Measurements from ENCODE around the gene FUS. TPM values are rescaled to one million over a fixed set of nuclear protein-coding genes. Genes with fewer than 3 reads are reported as not detected.

FUS gene
- total RNA-seq, 1 experiment from 2014 or later = 522 TPM

GRCh38 chr16:31148896-31149295, 31.0 kb upstream of the FUS start (continued):
- TF ChIP-seq ZBTB33 (IDR thresholded peaks at IDR 0.05; ENCODE audit: extremely low read depth, insufficient replicate concordance, low read length) (no peak), MAX (IDR thresholded peaks at IDR 0.05) (no peak), POLR2AphosphoS5 (IDR thresholded peaks at IDR 0.05; ENCODE audit: low read depth, low read length) (no peak)

- DNase-seq (ENCODE audit: low read depth, low spot score) (no peak), ATAC-seq (no peak)
- no peaks in the 10 kb centered on the region for H3K27me3 ChIP-seq (ENCODE audit: insufficient read depth, low read length)
- no peak overlapping the region for H3K4me2 ChIP-seq (ENCODE audit: low read length)
- CTCF ChIA-PET = no interaction called here
- intact Hi-C loops (cut with micrococcal nuclease) = no loop called here
- no peak overlapping the region for H3K9ac ChIP-seq (ENCODE audit: low read length)
- POLR2A ChIA-PET = interaction anchor here (0.7 kb wide), 1 partner anchor 32 kb away, joined by 3 read pairs; the partner anchor contains the start of gene KAT8
- TF ChIP-seq EGR1 (IDR thresholded peaks at IDR 0.05; ENCODE audit: low read depth) = no peak
- TF ChIP-seq REST (IDR thresholded peaks at IDR 0.05; ENCODE audit: low read depth) = no peak
- TF ChIP-seq YY1 (IDR thresholded peaks at IDR 0.05; ENCODE audit: extremely low read depth, insufficient replicate concordance, low read depth, low read length) = no peak
- TF ChIP-seq EZH2 (IDR thresholded peaks at IDR 0.05) = no peak
- no peak for TF ChIP-seq SP1 (IDR thresholded peaks at IDR 0.05; ENCODE audit: low read depth)
- TF ChIP-seq CBX3 (IDR thresholded peaks at IDR 0.05; ENCODE audit: low read depth) = no peak
- no peak for TF ChIP-seq FOSL1 (IDR thresholded peaks at IDR 0.05; ENCODE audit: low read depth)
- no peak for TF ChIP-seq RAD21 (IDR thresholded peaks at IDR 0.05; ENCODE audit: low read depth)
- no peak for TF ChIP-seq EZH2phosphoT487 (IDR thresholded peaks at IDR 0.05; ENCODE audit: borderline replicate concordance)
- TF ChIP-seq JUND (IDR thresholded peaks at IDR 0.05) = no peak
- no peak for TF ChIP-seq ZNF274 (IDR thresholded peaks at IDR 0.05; ENCODE audit: low read depth, low read length)
- TF ChIP-seq MAX (IDR thresholded peaks at IDR 0.05) = no peak
- no peak for TF ChIP-seq ATF3 (IDR thresholded peaks at IDR 0.05)
- no peak for TF ChIP-seq ELF1 (IDR thresholded peaks at IDR 0.05; ENCODE audit: borderline replicate concordance, low read depth)
- no peak for TF ChIP-seq ZFX (IDR thresholded peaks at IDR 0.05)
- no peak for TF ChIP-seq SIN3A (IDR thresholded peaks at IDR 0.05; ENCODE audit: low read depth)
- TF ChIP-seq CEBPB (IDR thresholded peaks at IDR 0.05; ENCODE audit: low read depth) = no peak
- no peak for TF ChIP-seq ZBTB33 (IDR thresholded peaks at IDR 0.05; ENCODE audit: extremely low read depth, insufficient replicate concordance, low read length)
- H3K9me2 ChIP-seq (ENCODE audit: insufficient read depth) = no peaks in the 10 kb centered on the region
- H3K36me3 ChIP-seq (ENCODE audit: control insufficient read depth in 1 of 2, insufficient read depth in 2 of 2, low read length in 2 of 2) = no peaks in the 10 kb centered on the region
- H3K4me1 ChIP-seq (ENCODE audit: control insufficient read depth in 1 of 2, insufficient read depth in 2 of 2, low read length in 2 of 2) = peaks cover 14 to 29% of the 10 kb centered on the region in 2 experiments; a peak in 3 of 4 replicates
- H3K4me3 ChIP-seq (replicated peaks in 1 of 2; ENCODE audit: low read depth in 1 of 2, low read length in 2 of 2) = no peak overlapping the region
- no peaks in the 10 kb centered on the region for H4K20me1 ChIP-seq (ENCODE audit: insufficient read depth)
- RAD21 ChIA-PET (ENCODE audit: low non-redundant PET in 1 of 2, low total read pairs in 2 of 2, uncharacterized antibody in 2 of 2, unreplicated experiment in 2 of 2) = no interaction called here
- no peak overlapping the region for H2AFZ ChIP-seq (ENCODE audit: low read depth, low read length, poor library complexity, severe bottlenecking)
- H3K79me2 ChIP-seq (ENCODE audit: insufficient read depth, low read length) = no peaks in the 10 kb centered on the region
- no peak overlapping the region for H3K27ac ChIP-seq (ENCODE audit: low read depth, low read length)
- H3K9me3 ChIP-seq (ENCODE audit: control insufficient read depth in 1 of 2, insufficient read depth in 1 of 2, low read depth in 1 of 2, low read length in 2 of 2) = no peaks in the 10 kb centered on the region
- BruUV-seq (replicated peaks) = no TSS peak
Observed at GRCh38 chr16:31149332-31149731, 30.6 kb upstream of the FUS start.
